Spleen (tissue), 7 donors: Measurements from ENCODE around the gene PDCD4.

Experiments
- POLR2A ChIP-seq, 3 donors: fragments of 450-650 bp; IDR thresholded peaks; one replicate each; pipeline ENCODE4 v1.5.1; 2017; ENCODE audit warnings: antibody characterized with exemption in 3 of 3, mild to moderate bottlenecking in 1 of 3
- TF ChIP-seq, protein P1 (sequence below), 11 experiments: fragments of 200-600 bp in 7 of 11; fragments of 450-650 bp in 4 of 11; sonication (generic) in 4 of 11; IDR thresholded peaks in 8 of 11; conservative IDR thresholded peaks in 3 of 11; 1 replicate in 7 of 11; 2 replicates in 4 of 11; pipeline versions ENCODE4 v1.4.0 to v1.8.0; 2016 to 2021; ENCODE audit warnings: antibody characterized with exemption in 11 of 11, inconsistent platforms in 4 of 11, mild to moderate bottlenecking in 1 of 11
- donor health status: DM: no; HTN: no; CAD: no; lungs with moderate emphysema.
- donor health status: DM: no; HTN: no; CAD: no.
- donor health status: DM: no; HTN: no; CAD: no.

GRCh38 chr10:110873951-110874350 is 2.2 kb downstream of the PDCD4 start:
- TF ChIP-seq, protein P1, sequence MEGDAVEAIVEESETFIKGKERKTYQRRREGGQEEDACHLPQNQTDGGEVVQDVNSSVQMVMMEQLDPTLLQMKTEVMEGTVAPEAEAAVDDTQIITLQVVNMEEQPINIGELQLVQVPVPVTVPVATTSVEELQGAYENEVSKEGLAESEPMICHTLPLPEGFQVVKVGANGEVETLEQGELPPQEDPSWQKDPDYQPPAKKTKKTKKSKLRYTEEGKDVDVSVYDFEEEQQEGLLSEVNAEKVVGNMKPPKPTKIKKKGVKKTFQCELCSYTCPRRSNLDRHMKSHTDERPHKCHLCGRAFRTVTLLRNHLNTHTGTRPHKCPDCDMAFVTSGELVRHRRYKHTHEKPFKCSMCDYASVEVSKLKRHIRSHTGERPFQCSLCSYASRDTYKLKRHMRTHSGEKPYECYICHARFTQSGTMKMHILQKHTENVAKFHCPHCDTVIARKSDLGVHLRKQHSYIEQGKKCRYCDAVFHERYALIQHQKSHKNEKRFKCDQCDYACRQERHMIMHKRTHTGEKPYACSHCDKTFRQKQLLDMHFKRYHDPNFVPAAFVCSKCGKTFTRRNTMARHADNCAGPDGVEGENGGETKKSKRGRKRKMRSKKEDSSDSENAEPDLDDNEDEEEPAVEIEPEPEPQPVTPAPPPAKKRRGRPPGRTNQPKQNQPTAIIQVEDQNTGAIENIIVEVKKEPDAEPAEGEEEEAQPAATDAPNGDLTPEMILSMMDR (IDR thresholded peaks at IDR 0.05 in 8 of 11, conservative IDR thresholded peaks at IDR 0.05 in 3 of 11) = no peak
- TF ChIP-seq POLR2A (IDR thresholded peaks at IDR 0.05) = no peak
